Measurements from ENCODE around the gene GTF3A. TPM values are rescaled to one million over a fixed set of nuclear protein-coding genes. Genes with fewer than 3 reads are reported as not detected.

GTF3A gene
- total and polyA plus RNA-seq, 4 donors = 66.4 to 144 (median 96.7) TPM

DNA sequence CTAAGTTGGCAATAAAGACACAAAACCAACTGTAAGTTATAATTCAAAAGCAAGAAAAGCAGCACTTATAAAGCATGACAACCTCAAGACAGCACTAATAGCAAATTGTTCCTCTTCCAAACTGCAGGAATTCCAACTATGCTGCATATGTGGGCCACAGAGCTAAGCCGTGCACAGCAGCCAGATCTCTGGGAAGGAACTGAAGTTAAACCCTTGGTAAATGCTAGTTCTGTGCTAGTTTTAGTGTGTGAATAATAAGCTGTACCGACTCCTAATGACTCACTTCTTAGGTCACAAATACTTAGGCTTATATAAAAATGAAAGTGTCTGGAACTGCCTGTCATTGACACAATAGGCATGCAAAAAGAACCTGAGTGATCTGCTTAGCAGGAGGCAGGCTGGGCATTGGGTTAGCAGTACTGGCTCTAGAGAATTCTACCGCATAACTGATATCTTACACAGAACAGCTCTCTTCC, 21.2 kb upstream of the GTF3A start (continued):
- TF ChIP-seq, protein P1, sequence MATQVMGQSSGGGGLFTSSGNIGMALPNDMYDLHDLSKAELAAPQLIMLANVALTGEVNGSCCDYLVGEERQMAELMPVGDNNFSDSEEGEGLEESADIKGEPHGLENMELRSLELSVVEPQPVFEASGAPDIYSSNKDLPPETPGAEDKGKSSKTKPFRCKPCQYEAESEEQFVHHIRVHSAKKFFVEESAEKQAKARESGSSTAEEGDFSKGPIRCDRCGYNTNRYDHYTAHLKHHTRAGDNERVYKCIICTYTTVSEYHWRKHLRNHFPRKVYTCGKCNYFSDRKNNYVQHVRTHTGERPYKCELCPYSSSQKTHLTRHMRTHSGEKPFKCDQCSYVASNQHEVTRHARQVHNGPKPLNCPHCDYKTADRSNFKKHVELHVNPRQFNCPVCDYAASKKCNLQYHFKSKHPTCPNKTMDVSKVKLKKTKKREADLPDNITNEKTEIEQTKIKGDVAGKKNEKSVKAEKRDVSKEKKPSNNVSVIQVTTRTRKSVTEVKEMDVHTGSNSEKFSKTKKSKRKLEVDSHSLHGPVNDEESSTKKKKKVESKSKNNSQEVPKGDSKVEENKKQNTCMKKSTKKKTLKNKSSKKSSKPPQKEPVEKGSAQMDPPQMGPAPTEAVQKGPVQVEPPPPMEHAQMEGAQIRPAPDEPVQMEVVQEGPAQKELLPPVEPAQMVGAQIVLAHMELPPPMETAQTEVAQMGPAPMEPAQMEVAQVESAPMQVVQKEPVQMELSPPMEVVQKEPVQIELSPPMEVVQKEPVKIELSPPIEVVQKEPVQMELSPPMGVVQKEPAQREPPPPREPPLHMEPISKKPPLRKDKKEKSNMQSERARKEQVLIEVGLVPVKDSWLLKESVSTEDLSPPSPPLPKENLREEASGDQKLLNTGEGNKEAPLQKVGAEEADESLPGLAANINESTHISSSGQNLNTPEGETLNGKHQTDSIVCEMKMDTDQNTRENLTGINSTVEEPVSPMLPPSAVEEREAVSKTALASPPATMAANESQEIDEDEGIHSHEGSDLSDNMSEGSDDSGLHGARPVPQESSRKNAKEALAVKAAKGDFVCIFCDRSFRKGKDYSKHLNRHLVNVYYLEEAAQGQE (IDR thresholded peaks at IDR 0.05) = no peak
- TF ChIP-seq EGR1 (IDR thresholded peaks at IDR 0.05; ENCODE audit: low read depth in 2 of 2) (no peak), FOXA2 (IDR thresholded peaks at IDR 0.05) (no peak)

DNA sequence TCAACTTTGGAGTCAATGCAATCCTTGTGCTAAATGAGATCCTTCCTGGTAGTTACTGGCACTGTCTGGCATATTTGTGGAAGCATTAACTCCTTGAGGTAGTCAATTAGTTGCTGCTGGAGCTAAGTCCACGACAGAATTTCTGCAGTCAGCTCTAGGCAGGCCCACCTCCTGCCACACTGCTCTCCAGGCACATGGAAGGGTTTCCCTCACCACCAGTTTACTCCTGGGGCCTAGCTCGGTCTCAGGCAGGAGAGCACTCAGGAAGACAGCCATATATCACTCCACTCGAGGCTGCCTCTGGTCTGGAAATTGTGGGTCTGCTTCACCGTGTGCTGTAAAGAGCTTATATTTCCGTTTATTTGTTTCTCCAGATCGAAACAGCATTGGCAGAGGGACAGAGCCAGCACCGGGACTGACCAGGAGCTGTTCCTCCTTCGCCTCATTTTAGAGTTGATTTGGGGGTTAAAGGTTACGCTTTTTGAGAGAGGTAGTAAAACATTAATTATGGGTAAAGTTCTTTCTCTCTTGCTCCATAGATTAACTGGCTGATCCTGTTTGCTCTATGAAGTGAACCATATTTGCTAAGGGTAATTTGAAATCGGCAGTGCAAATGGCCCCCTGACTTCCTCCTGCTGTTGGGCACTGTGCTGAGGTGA, 20.6 kb upstream of the GTF3A start:
- H3K27ac ChIP-seq (ENCODE audit: low read depth in 1 of 2, low read length in 2 of 2) = peak overlapping the region; percentile 84 to 94
- DNase-seq (ENCODE audit: low spot score) = peak; percentile 52
- WGBS = 19% methylated on average over 10 of the region's 10 CpGs
- H3K36me3 ChIP-seq (ENCODE audit: control insufficient read depth in 4 of 4, insufficient read depth in 3 of 4, low read depth in 1 of 4, low read length in 3 of 4) = no peaks in the 10 kb centered on the region
- H3K27me3 ChIP-seq (ENCODE audit: control insufficient read depth in 4 of 4, insufficient read depth in 4 of 4, low read length in 3 of 4) = no peaks in the 10 kb centered on the region
- H3K9ac ChIP-seq (ENCODE audit: low read depth in 1 of 2, low read length in 2 of 2) = peak overlapping the region in 1 of 2 donors; percentile 70
- H3K4me1 ChIP-seq (ENCODE audit: control insufficient read depth in 4 of 4, insufficient read depth in 4 of 4, low read length in 3 of 4) = peaks cover 3 to 44% (median 32%) of the 10 kb centered on the region in 4 donors
- TF ChIP-seq, protein P2, sequence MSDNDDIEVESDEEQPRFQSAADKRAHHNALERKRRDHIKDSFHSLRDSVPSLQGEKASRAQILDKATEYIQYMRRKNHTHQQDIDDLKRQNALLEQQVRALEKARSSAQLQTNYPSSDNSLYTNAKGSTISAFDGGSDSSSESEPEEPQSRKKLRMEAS (IDR thresholded peaks at IDR 0.05) = peak; percentile 79
- TF ChIP-seq HNF4A (conservative IDR thresholded peaks at IDR 0.05) (peak; percentile 69 to 76), JUND (IDR thresholded peaks at IDR 0.05) (peak in 1 of 2 donors; percentile 66), YY1 (IDR thresholded peaks at IDR 0.05) (peak; percentile 83), RAD21 (IDR thresholded peaks at IDR 0.05) (peak; percentile 13 to 39), SP1 (IDR thresholded peaks at IDR 0.05) (peak; percentile 93), RXRA (IDR thresholded peaks at IDR 0.05) (peak; percentile 88 to 89), HNF4G (IDR thresholded peaks at IDR 0.05) (peak; percentile 38), FOXA1 (IDR thresholded peaks at IDR 0.05) (no peak), TAF1 (conservative IDR thresholded peaks at IDR 0.05) (peak; percentile 94), EGR1 (IDR thresholded peaks at IDR 0.05; ENCODE audit: low read depth in 2 of 2) (peak in 1 of 2 donors; percentile 14), NR2F2 (IDR thresholded peaks at IDR 0.05) (peak; percentile 66), FOXA2 (IDR thresholded peaks at IDR 0.05) (peak; percentile 33), GABPA (IDR thresholded peaks at IDR 0.05 in 1 of 2, conservative IDR thresholded peaks at IDR 0.05 in 1 of 2) (peak in 1 of 2 donors; percentile 36)
- TF ChIP-seq, protein P3, sequence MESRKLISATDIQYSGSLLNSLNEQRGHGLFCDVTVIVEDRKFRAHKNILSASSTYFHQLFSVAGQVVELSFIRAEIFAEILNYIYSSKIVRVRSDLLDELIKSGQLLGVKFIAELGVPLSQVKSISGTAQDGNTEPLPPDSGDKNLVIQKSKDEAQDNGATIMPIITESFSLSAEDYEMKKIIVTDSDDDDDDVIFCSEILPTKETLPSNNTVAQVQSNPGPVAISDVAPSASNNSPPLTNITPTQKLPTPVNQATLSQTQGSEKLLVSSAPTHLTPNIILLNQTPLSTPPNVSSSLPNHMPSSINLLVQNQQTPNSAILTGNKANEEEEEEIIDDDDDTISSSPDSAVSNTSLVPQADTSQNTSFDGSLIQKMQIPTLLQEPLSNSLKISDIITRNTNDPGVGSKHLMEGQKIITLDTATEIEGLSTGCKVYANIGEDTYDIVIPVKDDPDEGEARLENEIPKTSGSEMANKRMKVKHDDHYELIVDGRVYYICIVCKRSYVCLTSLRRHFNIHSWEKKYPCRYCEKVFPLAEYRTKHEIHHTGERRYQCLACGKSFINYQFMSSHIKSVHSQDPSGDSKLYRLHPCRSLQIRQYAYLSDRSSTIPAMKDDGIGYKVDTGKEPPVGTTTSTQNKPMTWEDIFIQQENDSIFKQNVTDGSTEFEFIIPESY (IDR thresholded peaks at IDR 0.05) = peak; percentile 49
- TF ChIP-seq, protein P4, sequence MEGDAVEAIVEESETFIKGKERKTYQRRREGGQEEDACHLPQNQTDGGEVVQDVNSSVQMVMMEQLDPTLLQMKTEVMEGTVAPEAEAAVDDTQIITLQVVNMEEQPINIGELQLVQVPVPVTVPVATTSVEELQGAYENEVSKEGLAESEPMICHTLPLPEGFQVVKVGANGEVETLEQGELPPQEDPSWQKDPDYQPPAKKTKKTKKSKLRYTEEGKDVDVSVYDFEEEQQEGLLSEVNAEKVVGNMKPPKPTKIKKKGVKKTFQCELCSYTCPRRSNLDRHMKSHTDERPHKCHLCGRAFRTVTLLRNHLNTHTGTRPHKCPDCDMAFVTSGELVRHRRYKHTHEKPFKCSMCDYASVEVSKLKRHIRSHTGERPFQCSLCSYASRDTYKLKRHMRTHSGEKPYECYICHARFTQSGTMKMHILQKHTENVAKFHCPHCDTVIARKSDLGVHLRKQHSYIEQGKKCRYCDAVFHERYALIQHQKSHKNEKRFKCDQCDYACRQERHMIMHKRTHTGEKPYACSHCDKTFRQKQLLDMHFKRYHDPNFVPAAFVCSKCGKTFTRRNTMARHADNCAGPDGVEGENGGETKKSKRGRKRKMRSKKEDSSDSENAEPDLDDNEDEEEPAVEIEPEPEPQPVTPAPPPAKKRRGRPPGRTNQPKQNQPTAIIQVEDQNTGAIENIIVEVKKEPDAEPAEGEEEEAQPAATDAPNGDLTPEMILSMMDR (IDR thresholded peaks at IDR 0.05; ENCODE audit: low read depth, low read length, missing input control) = no peak
- TF ChIP-seq, protein P5, sequence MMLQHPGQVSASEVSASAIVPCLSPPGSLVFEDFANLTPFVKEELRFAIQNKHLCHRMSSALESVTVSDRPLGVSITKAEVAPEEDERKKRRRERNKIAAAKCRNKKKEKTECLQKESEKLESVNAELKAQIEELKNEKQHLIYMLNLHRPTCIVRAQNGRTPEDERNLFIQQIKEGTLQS (IDR thresholded peaks at IDR 0.05) = no peak
- TF ChIP-seq, protein P1 (IDR thresholded peaks at IDR 0.05) = peak; percentile 70
- H3K4me3 ChIP-seq (ENCODE audit: low read depth in 1 of 3, low read length in 3 of 3) = peak overlapping the region; percentile 15 to 51 (median 19)
- H3K9me3 ChIP-seq (ENCODE audit: control insufficient read depth in 4 of 4, low read length in 3 of 4) = no peaks in the 10 kb centered on the region

Measured in liver (tissue), 9 donors.